Occipital lobe (tissue), 2 donors: Measurements from ENCODE around the gene GRIN2C. TPM values are rescaled to one million over a fixed set of nuclear protein-coding genes. Genes with fewer than 3 reads are reported as not detected.

Source experiments
- DNase-seq: peaks from one replicate; lab custom pipeline; 2025; lab: John Stamatoyannopoulos, UW
- total RNA-seq: library from RNA; depleted of rRNA; stranded (reverse); fragments of >200 nt; gene quantifications from one replicate; pipeline ENCODE4 v1.2.3, GENCODE V29; 2014

GRIN2C gene
- total RNA-seq, 1 donor from 2014 or later: 0.47 TPM

DNA sequence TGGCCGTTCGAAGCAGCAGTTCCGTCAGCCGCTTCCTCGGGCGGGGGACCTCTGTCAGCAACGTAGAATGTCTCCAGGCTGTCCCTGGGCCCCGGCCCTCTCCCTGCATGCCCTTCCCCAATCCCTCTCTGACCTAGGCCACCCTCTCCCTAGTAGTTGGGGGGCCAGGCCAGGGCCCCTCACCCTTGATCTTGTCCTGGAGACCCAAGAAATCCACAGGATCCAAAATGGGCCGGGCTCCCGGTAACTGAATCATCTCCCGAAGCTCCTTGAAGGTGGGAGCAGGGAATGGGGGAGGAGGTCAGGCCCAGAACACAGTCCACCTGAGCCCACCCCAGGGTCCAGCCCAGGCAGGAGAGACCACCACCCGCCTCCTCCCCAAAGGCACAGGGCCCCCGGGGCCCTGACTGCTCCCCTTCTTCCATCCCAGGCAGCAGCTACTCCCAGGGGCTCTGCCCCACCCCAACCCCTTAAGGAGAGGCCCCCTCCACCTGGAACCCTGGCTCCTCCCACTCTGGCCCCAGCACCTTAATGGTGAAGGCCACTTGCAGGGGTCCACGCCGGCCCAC, 4.7 kb upstream of the GRIN2C start:
- no peak for DNase-seq

DNA sequence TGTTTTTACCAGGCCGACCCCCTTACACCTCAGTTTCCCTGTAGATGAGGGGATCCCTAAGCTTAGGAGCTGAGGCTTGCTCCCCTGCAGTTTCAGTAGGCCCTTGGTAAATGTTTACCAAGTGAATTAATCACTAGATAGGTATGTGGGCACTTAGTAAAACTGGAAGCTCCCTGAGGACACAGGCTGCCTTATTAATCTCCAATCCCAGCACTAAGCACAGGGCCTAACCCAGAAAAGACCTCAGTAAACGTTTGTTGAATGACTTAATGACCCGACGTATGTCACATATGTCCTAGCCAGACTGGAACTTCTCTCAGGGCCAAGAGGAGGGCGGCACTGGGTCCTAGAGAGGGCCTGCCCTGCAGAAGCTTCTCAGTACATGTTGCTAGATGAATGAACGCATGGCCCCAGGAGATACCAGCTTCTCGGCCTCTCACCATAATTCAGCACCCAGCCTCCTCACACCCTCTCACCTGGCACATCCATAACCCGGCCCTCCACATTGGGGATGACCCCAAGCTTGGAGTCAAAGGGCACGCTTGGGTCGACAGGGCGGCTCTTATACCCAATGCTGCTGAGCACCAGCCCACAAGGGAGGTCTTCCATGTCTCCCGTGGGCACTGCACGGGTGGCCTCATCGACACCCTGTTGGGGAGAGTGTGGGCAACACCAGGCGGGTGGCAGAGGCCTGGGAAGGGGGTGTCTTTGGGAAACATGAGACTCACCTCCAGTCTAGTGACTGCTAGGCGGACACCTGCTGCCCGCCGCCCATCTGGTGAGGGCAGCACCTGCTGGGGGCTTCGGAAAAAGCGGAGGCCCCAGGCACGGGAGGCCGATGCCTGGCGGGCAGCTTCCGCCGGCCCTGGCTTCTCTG, 4.0 kb upstream of the GRIN2C start:
- no peak for DNase-seq

DNA sequence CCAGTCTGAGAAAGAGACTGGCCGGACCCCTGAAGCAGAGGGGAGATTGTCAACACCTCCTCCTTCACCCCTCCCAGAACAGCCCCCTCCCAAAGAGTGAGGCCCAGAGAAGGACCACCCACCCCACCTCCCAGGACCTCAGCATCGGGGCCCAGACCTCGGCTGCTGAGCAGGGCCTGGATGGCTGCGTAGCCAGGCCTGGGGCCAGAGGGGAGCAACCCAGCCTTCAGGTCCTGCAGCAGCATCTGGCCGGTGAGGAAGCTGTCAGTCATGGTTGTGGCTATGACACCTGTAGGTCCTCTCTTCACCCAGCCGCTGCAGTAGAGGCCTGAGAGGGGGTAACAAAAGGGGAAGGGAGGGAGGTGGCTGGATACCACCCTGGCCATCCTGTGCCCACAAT, 3.2 kb upstream of the GRIN2C start:
- no peak for DNase-seq

DNA sequence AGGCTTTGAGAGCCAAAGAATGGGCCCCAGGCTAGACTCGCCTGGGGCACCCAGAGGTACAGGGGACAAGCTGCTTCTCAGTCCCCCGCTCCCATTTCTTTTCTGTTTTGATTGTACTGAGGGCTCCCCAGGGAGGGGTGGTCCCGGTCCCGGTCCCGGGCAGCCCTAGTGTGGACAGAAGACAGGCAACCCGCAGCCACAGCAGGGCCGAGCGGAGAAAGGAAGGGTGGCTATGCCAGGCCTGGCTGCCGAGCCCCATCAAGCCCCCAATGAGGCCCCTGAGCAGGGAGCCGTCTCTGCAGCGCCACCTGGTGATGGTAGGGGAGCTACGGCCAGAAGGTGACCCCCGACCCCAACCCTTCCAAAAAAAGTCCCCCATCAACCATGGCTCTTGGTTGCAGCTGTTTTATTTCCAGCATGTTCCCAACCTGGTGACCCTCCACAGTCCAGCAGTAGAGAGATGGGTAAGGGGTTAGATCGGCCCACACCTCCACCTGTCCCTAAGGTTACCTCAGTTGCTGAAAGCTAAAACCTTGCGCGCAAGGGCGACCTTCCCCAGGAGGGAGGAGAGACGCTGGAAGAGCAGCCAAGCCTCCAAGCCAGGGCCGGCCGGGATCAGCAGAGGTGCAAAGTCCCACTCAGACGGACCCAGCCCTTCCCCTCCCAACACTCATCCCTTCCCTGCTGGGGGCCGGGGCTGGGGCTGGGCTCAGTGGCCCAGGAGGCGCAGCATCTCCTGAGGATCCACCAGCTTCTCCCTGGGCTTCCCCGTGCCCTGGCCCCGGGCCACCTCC, 2.6 kb upstream of the GRIN2C start:
- DNase-seq: no peak

DNA sequence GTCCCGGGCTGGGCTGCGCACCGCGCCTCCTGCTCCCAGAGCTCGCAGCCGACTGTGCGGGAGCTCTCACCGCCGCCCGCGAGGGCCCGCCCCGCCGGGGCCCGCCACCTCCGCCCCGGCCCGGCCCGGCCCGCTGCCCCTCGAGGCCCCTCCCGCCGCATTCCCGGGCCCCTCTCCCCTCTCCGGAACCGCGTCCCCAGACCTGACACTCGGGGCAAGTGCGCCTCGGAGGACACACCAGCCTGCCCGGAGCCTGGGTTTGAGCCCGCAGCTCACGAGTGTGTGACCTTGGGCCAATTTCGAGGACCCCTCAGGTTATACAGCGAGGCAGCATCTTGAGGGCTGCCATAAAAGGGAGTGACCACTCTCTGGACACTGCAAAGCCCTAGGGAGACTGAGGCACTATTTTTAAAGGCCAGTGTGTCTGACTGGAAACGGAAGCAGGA, 2.0 kb upstream of the GRIN2C start:
- DNase-seq: no peak

DNA sequence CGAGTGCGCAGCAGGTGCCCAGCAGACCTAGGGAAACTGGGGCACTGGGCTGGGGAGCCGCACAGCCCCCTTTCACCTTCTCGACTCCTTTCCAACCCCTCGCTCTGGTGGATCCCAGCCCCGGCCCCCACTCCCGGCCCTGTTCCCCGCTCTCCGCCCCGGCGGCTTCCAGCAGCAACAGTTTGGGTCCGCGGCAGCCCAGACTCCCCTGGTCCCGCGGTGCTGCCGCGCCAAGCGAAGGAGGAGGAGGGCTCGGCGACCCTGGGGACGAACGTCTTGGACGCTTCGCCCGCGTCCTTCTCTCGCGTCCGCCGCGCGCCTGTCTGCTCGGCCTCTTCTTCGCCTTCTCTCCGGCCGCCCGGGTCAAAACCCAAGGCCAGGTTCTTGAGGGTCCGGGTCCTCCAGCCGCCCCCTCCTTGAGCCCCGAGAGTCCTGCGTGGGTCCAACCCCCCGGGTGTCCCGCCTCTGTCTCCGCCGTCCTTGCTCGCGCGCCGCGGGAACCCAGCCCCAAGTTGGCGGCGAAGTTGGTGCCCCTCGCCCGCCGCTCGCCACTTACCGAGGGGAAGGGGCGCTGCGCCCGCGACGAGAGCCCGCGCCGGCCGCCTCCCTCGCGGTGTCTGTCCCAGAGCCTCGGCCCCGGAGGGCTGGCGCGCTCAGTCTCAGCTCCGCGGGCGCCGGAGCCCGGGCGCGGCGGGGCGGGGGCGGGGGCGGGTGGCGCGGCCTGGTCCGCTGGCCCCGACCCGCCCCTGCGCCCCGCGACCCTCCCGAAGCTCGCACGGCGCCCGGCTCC, 1.4 kb upstream of the GRIN2C start:
- no peak for DNase-seq

DNA sequence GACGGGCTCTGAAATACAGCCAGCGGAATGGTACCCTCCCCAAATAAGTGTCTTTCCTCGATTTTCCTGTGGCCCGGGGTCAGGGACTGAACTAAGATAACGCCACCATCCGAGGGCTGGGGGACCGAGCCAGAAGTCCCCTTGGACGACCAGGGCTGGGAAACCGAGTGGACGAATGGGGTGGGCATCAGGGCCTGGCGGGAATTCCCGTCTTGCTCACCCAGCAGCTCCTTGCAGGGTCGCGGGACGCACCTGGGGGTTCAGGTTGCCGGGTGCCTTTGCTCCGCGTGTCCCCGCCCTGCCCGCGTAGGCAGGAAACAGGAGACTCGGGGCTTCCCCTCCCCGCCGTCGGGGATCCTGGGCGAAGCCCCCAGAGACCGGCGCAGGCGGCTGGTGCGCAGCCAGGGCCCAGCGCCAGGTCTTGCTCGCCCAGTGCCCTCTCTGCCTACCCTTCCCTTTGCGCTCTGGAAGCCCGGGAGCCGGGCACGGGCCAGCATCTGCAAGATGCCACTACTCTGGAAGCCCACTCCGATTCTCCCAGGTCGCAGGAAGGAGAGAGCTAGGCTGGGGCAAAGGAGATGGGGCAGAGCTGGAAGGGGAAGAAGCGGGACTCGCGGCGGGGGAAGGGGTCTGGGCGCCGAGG, 665 bp upstream of the GRIN2C start:
- no peak for DNase-seq

DNA sequence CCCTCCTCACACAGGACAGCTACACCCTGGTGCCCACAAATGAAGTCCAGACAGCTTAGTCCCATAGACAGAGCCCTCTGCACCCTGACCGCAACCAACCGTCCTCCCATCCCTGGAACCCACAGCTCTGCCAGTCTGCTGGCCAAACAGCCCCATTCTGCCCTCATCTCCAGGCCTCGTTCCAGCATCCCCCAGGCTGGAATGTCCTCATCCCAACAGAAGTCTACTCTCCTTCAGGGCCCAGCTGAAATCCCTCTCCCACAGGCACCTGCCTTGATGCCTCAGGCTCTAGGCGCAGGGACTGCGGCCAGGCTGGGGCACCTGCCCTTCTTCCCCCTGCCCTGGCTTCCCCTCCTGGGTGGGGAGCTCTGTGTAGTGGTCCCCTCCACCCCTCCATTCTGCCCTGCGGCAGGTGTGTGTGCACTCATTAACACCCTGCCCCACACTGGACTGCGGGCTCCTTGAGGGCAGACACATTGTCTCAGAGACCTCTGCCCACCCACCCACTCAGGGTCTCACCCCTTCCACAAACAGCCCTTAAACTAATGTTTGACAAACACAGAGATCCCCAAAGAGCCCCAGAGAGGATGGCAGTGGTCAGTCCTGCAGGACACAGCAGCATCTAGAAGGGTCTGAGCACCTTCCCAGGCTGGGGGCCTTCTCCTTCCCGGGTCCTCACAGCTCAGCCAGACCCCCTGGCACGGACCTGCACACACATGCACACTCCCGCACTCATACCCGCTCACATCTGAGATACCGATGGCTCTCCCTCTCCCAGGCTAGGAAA, 820 bp downstream of the GRIN2C start:
- DNase-seq: no peak

DNA sequence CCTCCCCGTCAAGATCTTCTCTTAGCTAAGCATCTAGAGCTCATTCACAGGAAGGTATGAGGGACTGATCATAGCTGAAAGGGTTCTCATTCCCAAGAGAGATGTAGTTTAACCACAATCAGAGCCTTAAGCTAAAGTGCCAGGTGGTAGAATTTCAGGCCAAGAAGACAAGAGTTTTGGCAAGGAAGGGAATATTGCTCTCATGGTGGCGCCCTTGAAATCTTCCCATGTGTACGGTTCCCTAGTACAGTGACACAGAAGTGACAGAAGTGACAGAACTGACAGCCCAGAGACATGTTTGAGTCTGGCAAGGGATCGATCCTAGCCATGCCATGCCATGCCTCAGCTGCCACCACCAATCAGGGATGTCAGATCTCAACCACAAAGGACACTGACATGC, 2.5 kb downstream of the GRIN2C start:
- no peak for DNase-seq

DNA sequence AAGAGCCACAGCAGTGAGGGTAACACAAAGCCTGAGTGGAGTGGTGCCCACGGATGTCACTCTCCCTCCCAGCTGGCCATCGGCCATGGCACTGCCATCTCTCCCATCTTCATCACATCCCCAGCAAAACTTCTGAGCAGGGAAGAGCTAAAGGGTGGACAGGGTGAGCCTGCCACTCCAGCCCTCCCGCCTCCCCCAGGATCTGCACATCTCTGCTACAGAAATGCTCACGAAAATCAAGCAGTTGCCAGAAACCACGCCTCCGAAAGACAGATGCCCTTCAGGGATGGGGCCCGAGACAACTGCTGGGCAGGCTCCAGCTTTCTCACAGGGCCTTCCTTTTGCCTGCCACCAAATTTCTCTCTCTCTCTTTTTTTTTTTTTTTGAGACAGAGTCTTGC, 3.6 kb downstream of the GRIN2C start:
- DNase-seq: no peak

DNA sequence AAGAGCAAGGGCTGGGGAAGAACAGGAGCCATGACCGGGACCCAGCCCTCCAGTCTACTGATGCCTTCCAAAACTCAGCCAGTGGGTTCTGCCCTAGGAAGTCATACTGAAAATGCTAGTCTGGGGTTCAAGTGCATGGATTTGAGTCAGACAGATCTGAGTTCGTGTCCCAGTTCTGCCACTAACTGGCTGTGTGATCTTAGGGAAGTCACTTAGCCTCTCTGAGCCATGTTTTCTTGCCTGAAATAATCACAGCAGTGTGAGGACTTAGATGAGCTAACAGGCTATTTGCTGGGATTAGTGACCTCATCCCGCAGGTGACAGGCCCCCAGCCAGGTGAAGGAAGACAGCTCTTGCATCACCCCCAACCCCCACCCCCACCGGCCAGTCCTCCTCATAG, 4.4 kb downstream of the GRIN2C start:
- no peak for DNase-seq

DNA sequence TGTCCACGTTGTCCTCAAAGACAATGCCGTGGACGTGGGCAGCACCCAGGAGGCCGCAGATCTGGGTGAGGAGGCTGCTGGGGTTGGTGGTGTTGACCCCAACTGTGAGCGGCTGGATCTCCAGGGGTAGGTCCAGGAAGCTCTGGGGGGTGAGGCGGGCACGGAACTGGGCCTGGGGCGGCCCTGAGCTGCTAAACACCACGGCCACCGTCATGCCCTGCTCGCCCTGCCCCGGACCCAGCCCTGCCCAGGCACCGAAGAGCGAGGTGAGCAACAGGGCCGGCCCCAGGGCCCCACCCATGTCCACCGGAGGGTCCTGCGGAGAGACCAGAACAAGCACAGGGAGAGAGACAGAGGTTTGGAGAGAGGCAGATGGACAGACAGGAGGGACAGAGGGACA, 4.9 kb downstream of the GRIN2C start:
- DNase-seq: no peak

DNA sequence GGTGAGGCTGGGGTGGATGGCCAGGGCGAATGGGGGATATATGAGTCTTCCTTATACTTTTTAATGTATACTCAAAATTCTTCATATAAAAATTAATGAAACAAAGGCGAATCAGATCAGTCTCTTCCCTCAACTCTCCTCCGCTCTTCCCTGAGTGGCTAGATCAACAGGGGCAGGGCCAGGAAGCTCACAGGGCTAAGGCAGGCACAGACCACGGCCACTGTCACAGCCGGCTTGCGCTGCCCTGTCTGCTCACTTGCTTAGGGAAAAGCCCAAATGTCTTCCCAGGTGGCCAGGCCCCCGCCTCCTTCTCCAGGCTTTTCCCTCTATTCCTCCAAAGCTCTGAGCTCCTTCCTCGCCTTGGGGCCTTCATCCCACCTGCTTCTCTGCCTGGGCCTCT, 6.0 kb downstream of the GRIN2C start:
- DNase-seq: no peak

DNA sequence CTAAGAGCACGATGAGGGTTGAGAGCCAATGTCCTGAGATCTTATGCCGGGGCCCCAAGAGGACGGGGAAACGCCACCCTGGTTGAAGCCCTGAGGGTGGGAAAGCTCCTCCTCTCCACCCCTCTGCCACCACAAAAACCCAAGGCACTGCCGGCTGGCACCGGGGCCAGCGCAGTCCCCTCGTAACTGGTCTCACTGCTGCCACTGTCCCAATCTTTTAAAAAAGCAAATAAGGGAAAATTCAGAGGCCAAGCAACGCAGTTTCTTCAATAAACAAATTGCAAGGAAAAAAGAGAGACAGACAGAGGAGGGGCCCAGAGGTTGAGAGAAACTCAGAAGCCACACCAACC, 6.7 kb downstream of the GRIN2C start:
- no peak for DNase-seq

DNA sequence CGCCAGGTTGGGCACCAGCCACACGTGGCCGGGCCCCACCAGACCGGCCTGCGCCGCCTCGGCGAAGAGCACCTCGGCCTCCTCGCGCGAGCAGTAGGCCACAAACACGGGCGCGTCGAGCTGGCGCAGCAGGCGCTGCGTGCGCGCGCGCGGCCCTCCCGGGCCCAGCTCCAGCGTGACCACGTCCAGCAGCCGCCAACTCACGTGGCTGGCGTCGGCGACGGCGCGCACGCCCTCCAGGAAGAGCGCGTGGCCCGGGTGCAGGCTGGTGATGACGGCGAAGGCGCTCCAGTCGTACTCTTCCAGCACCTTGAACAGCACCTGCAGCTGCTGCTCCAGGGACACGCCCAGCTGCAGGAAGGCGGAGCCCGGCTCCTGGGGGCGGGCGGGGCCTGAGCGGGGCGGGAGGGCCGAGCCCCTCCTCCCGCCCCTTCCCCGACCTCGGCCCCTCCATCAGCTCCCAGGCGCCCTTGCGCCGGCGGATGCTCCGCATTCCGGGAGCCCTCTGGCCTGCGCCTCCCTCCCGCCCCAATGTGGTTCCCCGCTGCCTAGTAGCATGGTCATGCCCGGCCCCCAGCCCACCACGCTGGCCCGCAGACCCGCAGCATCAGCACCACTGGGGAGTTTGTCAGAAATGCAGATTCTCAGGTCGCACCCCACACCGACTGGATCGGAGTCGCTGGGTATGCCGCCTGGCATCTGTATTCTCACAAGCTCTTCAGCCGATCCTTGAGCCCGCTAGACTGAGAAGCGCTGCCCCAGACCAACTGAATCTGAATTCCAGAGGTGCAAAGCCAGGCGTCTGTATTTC, 7.2 kb downstream of the GRIN2C start:
- DNase-seq: no peak

DNA sequence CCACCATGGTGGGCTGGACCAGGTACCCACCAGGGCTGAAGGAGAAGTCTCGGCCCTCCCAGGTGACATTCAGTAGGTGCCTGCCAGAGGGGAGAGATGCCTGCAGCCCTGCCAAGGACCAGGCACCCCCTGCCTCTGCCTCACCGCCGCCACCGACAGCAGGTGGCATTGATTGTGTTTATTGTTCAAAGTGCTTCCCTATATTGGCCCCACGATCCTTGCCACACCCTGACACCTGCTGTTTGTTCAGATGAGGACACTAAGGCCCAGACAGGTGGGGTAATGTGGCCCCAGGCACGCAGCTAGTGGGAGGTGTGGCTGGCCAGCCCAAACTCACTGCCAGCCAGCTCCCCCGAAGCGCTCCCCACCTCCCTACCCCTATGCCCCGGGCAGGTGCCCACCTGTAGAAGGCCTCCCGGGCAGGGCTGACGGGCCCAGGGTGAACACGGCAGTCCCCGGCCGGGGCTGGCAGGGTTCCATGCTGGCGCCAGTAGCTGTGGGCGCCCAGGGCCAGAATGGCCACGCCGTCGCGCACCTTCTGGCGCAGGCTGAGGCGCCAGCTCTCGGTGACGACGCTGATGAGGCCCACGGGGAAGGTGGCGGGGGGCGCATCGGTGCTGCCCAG, 8.0 kb downstream of the GRIN2C start:
- DNase-seq: no peak

DNA sequence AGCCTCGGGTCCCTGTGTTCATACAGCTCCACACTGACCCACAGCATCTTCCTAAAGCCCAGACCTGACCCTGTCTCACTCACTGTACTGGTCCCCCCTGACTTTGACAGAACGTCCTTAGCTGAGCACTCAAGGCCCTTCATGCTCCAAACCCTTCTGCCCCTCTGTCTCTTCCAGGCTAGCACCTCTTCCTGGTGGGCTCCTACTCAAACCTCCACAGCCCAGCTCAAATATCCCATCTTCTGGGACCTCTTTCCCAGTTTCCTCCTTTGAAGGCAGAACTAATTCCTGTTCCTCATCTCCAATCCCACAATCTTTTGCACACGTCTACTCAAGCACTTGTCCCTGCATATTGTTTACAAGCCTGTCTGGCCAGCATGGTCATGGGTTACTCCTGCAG, 8.8 kb downstream of the GRIN2C start:
- DNase-seq: no peak

DNA sequence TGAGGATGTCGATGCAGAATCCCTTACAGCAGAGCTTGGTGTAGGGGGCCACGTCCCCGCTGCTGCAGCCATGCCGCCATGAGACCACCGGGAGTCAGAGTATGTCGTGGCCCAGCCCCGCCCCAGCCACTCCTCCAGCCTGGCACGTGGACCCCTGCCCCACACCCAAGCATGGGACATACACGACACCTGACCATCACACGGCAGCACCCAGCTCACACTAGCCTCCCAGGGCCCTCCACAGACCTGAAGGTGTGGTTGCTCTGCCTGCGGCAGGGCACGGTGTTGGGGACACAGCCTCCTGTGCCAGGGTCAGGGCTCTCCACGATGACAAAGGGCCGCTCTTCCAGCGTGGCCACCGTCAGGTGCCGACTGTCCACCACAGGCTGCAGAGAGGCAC, 9.4 kb downstream of the GRIN2C start:
- no peak for DNase-seq
